Brain pericyte (primary cell): ENCODE data around the gene FAM43B.

Experiments
- DNase-seq: peaks from one replicate; pipeline ENCODE4 v3.0.0-alpha.2; 2012; ENCODE audit warnings: low read depth, low spot score

The FAM43B gene

DNA sequence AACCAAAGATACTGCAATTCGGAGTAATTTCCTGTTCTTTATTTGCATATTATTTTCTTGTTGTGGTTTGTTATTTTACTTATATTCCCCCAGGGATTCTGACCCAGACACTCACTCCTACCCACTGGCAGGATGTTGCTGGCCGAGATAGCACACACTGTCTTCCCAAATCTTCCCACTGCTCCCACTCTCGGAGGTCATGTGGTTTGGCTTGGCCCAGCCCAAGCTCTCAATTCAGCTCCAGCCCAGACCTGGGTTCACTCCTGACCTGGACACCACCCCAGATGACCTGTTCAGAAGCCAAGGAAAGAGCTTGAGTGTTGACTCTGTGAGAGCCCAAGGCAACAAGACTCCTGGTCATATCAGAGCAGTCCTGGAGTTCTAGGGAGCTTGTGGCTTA, 1.2 kb upstream of the FAM43B start:
- DNase-seq = no peak

DNA sequence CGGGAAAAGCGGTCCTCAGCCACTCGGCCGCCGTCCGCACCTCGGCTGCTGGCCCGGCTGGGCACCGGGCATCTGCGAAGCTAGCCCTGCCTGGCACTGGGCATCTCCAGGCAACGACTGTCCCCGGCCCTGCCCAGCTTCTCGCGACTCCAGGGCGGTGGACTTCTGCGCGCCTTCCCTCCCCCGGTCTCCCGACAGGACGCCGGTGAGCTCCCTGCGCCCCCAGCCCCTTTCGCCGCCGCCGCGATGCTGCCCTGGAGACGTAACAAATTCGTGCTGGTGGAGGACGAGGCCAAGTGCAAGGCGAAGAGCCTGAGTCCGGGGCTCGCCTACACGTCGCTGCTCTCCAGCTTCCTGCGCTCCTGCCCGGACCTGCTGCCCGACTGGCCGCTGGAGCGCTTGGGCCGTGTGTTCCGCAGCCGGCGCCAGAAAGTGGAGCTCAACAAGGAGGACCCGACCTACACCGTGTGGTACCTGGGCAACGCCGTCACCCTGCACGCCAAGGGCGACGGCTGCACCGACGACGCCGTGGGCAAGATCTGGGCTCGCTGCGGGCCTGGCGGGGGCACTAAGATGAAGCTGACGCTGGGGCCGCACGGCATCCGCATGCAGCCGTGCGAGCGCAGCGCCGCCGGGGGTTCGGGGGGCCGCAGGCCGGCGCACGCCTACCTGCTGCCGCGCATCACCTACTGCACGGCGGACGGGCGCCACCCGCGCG, 514 bp downstream of the FAM43B start:
- DNase-seq = no peak

DNA sequence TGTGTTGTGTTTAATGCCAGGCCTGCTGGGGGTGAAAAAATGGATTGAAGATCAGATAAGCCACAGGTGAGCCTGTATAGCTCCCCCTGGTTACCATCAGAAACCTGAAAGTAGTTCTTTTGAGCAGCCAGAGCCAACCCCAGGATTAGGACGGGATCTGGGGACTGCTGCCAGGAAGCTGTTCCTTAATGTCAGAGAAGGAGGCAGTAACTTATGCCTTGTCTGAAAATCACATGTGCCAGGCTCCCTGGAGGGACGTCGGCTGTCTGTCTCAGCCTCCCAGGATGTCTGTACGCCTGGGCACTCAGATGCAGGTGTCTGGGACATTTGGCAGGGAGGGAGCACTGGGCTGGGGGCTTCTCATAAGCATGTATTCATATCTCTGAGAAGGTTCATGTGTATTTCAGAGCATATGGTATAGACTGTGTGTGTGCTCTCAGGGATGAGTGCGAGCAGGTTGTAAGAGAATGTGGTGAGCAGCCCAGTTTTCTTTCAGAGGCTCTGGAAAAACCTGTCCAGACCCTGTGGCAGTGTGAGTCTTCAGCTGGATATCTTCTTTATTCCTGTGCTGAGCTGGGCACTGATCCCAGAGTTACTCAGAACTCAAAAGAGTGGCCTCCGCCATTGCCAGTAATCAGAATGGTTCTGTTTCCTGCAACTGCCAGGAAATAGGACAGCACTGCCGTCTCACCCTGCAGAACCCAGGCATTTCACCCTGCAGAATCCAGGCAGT, 2.8 kb downstream of the FAM43B start:
- DNase-seq = no peak

DNA sequence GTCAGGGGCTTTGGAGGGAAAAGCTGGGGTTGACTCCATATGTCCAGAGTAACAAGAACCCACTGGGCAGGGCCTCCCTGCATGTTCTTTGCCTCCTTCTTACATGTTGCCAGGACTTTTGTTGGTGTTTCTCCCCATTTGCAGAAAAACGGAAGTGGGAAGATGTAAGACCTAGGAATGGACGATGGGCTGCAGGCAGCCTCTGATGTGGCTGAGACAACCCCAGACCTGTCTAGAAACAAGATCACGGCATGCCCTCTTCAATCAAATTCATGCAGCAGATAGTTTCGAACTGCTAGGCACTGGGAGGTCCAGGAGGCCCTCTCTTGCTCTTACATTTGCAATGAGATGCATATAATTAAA, 3.4 kb downstream of the FAM43B start:
- no peak for DNase-seq

DNA sequence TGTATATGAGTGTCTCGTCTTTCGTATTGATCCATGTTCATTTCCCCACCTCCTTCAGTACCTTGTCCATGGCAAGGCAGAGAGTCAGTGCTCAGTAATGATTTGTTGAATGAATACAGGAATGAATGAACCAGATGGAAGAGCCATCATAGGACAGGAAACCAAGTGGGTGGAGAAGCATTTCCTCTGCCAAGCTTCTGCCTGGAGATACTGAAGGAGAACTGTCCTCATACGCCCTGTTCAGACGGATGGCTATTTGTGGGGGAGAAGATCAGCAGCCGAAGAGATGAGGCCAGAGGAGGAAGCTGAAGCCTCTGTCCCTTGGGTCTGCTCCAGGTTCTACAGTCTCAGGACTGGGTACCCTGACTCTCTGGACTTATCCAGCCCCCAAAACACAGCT, 5.8 kb downstream of the FAM43B start:
- DNase-seq = no peak

DNA sequence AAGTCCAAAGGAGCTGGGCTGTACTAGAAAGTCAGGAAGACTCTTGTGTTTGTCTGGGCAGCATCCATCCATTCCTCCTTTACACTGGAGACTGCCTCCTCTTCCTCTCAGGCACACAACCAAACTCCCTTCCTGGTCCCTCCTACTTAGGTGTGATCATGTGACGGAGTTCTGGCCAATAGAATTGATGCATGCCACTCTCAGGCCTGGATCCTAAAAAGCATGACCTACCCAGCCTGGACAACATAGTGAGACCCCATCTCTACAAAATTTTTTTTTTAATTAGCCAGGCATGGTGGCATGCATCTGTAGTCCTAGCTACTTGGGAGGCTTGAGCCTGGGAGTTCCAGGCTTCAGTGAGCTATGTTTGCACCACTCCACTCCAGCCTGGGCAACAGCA, 8.6 kb downstream of the FAM43B start:
- DNase-seq = no peak

DNA sequence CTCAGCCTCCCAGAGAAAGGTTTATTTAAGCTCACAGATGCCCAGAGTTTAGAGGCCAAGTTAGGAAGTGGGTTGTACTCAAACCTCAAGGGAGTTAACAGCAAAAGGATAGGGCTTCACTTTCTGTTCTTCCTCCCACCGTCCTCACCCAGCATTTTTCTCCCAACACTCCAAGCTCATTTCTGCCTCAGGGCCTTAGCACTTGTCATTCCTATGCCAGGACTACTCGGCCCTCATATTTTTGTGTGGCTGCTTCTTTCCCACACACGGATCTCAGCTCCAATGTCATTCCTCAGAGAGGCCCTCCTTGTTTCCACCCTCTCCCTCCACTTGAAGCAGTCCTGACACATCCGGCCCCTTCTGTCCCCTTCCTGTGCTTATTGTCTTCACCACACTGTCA, 12.9 kb downstream of the FAM43B start:
- no peak for DNase-seq

DNA sequence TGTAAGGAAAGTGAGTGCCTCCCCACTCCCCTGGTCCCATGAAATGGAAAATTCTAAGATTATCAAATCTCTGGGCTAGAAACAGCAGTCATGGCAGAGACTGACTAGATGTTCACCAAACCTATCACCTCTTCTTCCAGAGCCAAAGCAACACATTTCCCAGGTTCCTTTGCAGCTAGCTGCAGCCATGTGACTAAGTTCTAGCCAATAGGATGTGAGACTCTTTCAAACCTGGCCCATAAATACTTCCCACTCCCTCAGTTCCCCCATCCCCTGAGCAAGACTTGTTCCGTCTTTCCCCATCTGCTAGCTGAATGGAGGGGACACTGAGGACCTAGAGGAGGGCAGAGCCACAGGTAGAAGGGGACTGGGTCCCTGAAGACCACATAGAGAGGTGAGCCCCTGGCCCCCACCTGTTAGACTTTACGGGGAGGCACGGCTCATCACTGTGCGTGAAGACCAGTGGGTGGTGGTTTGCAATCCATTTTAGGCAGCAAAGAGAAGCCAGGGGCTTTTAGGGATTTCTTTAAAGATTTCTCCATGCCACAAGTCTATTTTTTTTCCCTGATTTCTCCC, 17.2 kb downstream of the FAM43B start:
- no peak for DNase-seq

DNA sequence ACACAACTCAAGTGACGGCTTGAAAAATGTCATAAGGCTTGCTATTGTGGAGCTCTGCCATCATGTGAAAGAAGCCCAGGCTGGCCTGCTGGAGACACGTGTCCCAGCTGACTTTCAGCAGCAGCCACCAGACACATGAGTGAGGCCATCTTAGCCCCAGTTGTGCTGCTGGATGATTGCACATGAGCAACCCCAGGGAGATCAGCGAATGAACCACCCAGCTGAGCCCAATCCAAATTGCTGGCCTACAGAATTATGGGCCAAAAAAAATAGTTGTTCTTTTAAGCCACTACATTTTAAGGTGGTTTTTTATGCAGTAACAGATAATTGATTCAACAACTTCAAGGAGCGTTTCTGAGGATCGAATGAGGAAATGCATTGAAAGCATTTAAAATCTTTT, 19.1 kb downstream of the FAM43B start:
- no peak for DNase-seq

DNA sequence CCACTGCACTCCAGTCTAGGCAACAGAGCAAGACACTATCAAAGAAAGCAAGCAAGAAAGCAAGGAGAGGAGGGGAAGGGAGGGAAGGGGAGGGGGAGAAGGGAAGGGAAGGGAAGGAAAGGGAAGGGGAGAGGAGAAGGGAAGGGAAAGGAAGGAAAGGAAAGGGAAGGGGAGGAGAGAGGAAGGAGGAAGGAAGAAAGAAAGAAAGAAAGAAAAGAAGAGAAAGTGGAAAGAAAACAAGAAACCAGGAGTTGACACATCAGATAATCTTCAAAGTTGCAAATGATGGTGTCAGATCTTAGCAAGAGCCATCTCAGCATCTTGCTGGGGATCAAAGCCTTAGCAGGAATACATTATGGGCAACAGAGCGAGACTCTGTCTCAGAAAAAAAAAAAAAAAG, 21.6 kb downstream of the FAM43B start:
- DNase-seq = no peak

DNA sequence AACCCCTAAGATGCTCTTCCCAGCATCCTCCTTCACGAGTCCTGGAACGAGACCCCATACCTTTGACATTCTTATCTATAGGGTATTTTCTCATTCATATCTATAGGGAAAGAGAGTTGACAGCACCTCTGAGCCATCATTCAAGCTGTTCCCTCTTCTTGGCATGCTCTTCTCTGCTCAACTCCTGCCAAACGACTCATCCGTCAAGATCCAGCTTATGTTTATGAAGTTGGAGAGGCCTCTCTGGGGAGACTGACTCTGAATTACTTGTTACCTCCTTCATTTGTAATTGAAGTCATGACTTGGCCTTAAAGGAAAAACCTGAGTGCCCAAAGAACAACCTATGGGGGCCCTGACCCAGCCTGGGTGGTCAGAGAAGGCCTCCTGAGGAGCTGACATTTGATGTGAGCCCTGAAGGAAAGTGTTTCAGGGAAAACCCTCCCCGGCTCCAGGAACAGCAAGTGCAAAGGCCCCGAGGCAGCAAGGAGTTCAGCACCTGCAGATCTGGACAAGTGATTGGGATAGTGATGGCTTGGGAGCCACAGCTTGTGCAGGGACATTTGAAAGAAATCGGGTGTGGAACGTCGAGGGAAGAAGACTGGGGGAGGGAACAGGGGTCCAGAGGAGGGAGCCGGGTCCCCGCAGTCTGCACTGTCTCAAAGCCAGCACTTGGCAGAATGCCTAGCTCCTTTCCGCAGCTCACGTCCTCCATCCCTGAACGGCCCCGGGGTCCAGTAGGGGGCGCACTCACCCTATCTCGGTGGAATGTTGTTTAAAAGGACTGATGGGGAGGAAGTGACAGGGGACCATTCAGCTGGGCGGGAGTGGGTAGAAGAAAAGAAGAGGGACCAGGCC, 22.5 kb downstream of the FAM43B start:
- no peak for DNase-seq

DNA sequence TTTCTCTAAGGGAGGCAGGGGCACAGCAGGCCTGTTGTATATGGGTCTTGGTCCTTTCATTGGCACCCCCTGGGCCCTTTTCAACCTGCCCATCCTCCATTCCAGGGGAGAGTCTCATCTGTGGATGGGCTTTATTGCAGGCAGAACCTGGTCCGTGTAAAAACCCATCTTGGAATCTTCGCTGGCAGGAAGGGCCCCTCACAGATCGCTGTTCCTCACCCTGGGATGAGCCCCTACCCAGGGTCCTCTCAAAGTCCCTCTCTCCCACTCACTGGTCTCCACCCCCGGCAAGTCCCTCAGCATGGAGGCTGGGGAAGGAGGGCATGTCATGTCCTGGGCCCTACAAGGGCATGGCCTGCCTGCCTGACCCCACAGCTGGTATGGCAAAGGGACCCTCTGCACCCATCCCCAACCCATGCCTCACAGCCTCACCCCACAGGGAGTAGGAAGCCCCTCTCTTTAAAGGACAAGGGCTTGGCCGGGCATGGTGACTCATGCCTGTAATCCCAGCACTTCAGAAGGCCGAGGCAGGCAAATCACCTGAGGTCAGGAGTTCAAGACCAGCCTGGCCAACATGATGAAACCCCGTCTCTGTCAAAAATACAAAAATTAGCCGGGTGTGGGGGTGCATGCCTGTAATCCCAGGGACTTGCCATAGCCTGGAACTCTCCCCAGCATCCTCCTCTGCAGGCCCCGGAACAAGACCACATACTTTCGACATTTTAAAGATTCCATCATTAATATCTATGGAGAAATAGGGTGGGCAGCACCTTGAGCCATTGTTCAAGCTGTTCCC, 23.4 kb downstream of the FAM43B start:
- DNase-seq = no peak

DNA sequence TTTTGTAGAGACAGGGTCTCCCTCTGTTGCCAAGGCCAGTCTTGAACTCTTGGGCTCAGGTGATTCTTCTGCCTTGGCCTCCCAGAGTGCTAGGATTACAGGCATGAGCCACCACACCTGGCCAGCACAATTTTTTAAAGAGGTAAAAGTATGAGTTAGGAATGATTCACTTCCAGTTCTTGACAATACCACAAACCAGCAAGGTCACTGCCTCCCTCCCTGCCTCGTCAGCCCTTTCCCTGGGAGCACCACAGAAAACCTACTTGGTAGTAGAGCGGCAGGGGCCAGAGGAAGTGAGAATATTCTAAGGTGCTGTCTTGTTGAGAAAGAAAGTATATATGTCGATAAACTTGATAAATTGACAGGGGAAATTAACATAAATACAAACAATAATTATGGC, 25.7 kb downstream of the FAM43B start:
- DNase-seq = no peak

DNA sequence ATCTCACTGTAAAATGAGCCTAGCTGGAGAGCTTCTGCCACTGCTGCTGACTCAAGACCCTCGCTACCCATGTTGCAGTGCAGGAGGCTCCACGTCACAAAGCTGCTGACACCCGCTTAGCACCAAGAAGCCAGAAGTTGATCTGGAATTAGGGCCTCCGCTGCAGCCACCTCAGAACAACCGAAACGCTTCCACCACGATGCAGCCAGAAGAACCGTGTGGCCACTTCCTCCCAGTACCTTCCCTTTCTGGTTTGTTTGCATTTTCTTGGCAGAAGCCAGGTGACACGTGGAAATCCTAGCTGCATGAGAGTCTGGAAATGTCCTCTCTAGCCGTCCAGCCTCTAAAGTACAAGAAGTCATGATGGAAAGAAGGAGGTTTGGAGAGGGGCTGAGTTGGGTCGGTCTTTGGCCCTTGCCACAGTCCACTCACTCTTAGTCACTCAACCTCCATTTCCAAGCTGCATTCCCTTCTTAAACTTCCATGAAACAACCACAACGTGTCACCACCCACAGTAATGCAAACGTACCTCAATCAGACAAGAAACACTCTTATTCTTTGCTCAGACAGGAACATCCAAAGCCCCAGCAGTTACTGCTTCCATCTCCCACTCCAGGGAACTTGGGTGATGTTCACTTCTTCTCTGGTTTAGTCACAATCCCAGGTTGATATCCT, 26.5 kb downstream of the FAM43B start:
- DNase-seq = no peak

DNA sequence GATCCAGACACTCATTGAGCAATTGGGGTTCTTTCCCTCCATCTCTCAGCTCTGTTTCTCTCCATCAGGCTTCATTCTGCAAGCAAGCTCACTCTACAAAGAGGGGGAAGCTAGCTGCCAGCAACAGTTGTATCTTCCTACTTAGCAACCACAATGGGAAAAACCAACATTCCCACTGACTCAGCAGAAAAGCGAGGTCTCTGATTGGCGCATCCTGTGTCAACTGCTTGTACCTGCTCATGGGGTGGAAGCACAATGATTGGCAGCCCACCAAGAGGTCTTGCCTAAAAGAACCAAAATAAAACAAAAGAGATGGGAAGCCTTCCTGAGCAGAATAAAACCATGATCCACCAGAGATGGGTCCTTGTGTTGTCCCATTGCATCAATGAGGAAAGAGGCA, 32.5 kb downstream of the FAM43B start:
- no peak for DNase-seq

DNA sequence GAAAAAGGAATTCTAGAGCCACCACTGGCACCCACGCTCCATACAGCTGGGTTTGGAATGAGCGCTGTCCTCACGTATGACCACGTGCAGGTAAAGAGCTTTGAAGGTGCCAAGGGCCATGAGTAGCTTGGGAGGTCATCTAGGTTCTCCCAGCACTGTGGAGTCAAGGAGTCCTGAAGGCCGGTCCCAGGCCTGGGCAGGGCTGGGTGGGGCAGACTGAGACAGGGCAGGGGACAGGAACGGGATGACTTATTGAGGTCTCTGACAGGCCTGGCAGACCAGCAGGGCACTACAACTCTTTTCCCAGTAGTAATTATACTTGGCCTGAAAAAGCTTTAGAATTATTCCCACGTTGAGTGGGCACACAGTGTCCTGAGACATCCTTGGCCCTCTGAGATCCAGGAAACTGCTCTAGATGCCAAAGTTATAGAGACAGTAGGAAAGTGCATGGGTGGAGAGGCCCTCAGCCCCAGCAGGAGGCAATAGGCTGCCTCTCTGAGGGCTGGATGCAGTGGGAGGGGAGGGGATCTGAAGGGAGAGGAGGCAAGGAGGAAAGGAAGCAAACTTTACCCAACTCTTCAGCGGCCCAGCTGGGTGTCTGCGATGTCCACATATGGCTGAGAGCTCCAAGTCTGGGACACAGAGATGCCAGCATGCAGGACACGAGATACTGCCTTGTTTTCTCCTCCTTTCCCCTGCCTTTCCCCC, 34.7 kb downstream of the FAM43B start:
- no peak for DNase-seq

DNA sequence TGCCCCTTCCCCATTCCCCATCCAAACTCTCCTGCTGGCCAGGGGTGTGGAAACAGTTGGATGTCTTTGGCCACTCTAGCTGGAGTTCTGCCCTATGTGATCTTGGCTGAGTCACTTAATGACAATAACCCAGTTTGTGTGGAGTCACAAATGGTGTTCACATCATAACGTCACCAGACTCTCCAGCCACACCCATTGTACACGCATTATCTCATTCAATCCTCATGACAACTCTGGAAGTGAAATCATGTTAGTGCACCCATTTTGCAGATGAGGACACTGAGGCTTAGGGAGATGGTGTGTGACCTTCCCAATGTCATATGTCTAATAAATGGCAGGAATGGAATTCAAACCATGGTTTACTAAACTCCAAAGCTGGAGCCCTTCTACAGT, 35.3 kb downstream of the FAM43B start:
- no peak for DNase-seq

DNA sequence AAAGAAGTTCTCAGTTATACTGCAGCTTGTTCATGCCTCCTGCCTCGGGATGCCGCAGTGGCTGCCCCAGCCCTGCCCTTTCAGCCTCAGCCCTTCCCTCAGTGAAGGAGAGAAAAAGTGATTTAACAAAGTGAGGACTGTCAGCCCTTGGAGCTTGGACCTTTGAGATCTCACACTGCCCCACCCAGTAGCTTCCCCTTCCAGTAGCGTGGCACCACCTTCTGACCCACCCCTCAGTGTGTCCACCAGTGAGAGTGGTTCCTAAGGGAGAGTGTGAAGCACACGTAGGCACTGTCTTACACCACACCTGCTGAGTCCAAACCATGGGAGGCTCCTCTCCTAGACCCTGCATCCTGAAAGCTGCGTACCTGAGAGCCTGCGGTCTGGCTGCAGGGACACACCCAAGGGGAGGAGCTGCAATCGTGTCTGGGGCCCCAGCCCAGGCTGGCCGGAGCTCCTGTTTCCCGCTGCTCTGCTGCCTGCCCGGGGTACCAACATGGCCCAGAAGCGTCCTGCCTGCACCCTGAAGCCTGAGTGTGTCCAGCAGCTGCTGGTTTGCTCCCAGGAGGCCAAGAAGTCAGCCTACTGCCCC, 36.4 kb downstream of the FAM43B start, which contains the start of gene CDA:
TSS of gene CDA (plus strand) at position 464 of the 592 bp plus-strand sequence. CDS start at position 497, 33 bp downstream.
- no peak for DNase-seq
